MCF 10A (cell line): ENCODE measurements around the gene CLEC1A. TPM values are rescaled to one million over a fixed set of nuclear protein-coding genes. Genes with fewer than 3 reads are reported as not detected.
A peak's percentile ranks its signal among the peaks of the same experiment; 100 is the strongest.
"Not testable (repeated sequence)": the region's sequence is repeated elsewhere in the genome, so short reads cannot be mapped to it uniquely, and the experiment has no call there.

Source experiments
- BruUV-seq: library from RNA; stranded (reverse); fragments of 400-500 nt; replicated peaks from 2 replicates; lab custom pipeline; 2021; lab: Mats Ljungman, UMichigan
- CTCF ChIA-PET: fragments of 300-600 bp; sonication (Branson Sonifier 250); formaldehyde crosslinking; extraction: SDS; loops from one replicate; lab custom pipeline; 2021; ENCODE audit warnings: antibody characterized with exemption, inconsistent platforms; lab: Yijun Ruan, JAX
- POLR2A ChIA-PET: fragments of 300-600, 350-650 bp; sonication (Branson Sonifier 250); formaldehyde crosslinking; extraction: SDS; loops from one replicate; lab custom pipeline; 2020; ENCODE audit warnings: antibody characterized with exemption, inconsistent platforms; lab: Yijun Ruan, JAX
- DNase-seq: peaks from one replicate; pipeline ENCODE4 v3.0.0-alpha.2; 2018; ENCODE audit not compliant: unreplicated experiment
- H3K27ac Mint-ChIP-seq: one replicate; pipeline ENCODE4 v1.8.0; 2022; ENCODE audit warnings: mild to moderate bottlenecking, low read depth, mixed read lengths; ENCODE audit not compliant: unreplicated experiment
- H3K27me3 Mint-ChIP-seq: one replicate; pipeline ENCODE4 v1.8.0; 2022; ENCODE audit warnings: mixed read lengths; ENCODE audit not compliant: insufficient read depth, unreplicated experiment
- H3K36me3 Mint-ChIP-seq: one replicate; pipeline ENCODE4 v1.8.0; 2022; ENCODE audit warnings: mild to moderate bottlenecking, moderate library complexity, mixed read lengths; ENCODE audit not compliant: insufficient read depth, unreplicated experiment
- H3K4me1 Mint-ChIP-seq: one replicate; pipeline ENCODE4 v1.8.0; 2022; ENCODE audit warnings: mixed read lengths; ENCODE audit not compliant: insufficient read depth, unreplicated experiment
- H3K4me3 Mint-ChIP-seq: one replicate; pipeline ENCODE4 v1.8.0; 2022; ENCODE audit warnings: mild to moderate bottlenecking, moderate library complexity, mixed read lengths; ENCODE audit not compliant: unreplicated experiment
- H3K9me3 Mint-ChIP-seq: one replicate; pipeline ENCODE4 v1.8.0; 2022; ENCODE audit warnings: mixed read lengths; ENCODE audit not compliant: unreplicated experiment
- CTCF ChIP-seq: fragments of 200-600 bp; IDR thresholded peaks from one replicate; pipeline ENCODE4 v1.8.0; 2022; ENCODE audit warnings: antibody characterized with exemption, mild to moderate bottlenecking; ENCODE audit not compliant: unreplicated experiment
- intact Hi-C: fragments of 100-400 bp; cut with micrococcal nuclease; formaldehyde crosslinking; loops from 2 replicates; pipeline ENCODE4 v1.14.1; 2022
- total RNA-seq: library from RNA; stranded (reverse); gene quantifications from 2 replicates; pipeline ENCODE4 v1.2.3, GENCODE V29; 2022

CLEC1A gene
- total RNA-seq, 1 experiment from 2014 or later, result not detected

GRCh38 chr12:10027721-10028120, 71.1 kb downstream of the CLEC1A start:
- TF ChIP-seq CTCF, result no peak
- intact Hi-C loops, result loop anchor here (10.0 kb wide), 1 partner anchor 187 kb away; the partner anchor contains the start of gene GABARAPL1
- ChIA-PET CTCF (interaction anchor here (0.6 to 1.0 kb wide), 4 partner anchors 9 to 277 kb away, joined by 3 to 5 read pairs (median 3); partner anchors contain the start of gene CLEC12B), POLR2A (interaction anchor here (0.6 to 1.6 kb wide), 5 partner anchors 10 to 1946 kb away, joined by 3 to 6 read pairs (median 5); no protein-coding TSS in a partner anchor)
- Mint-ChIP-seq H3K9me3 (peaks cover 14% of the 10 kb centered on the region), H3K4me3 (peak overlapping the region; percentile 53), H3K27ac (peak overlapping the region; percentile 94), H3K27me3 (no peaks in the 10 kb centered on the region), H3K36me3 (no peaks in the 10 kb centered on the region), H3K4me1 (peaks cover 35% of the 10 kb centered on the region)
- peak; percentile 89 for DNase-seq
- no TSS peak for BruUV-seq

GRCh38 chr12:10027311-10027710, 71.5 kb downstream of the CLEC1A start:
- BruUV-seq, result no TSS peak
- Mint-ChIP-seq H3K9me3 (peaks cover 14% of the 10 kb centered on the region), H3K4me1 (peaks cover 35% of the 10 kb centered on the region), H3K4me3 (peak overlapping the region; percentile 53), H3K27ac (peak overlapping the region; percentile 94), H3K27me3 (no peaks in the 10 kb centered on the region), H3K36me3 (no peaks in the 10 kb centered on the region)
- POLR2A ChIA-PET, result interaction anchor here (0.6 to 1.6 kb wide), 4 partner anchors 11 to 1946 kb away, joined by 3 to 6 read pairs (median 5); no protein-coding TSS in a partner anchor
- no peak for DNase-seq
- TF ChIP-seq CTCF, result no peak
- intact Hi-C loops, result loop anchor here (10.0 kb wide), 1 partner anchor 187 kb away; the partner anchor contains the start of gene GABARAPL1
- CTCF ChIA-PET, result interaction anchor here (0.6 to 1.1 kb wide), 5 partner anchors 9 to 277 kb away, joined by 3 to 5 read pairs (median 3); partner anchors contain the start of gene CLEC12B

- Mint-ChIP-seq H3K4me1 (peaks cover 30% of the 10 kb centered on the region), H3K9me3 (peaks cover 14% of the 10 kb centered on the region)
- ChIA-PET CTCF (interaction anchor here (1.1 to 1.5 kb wide), 2 partner anchors 30 to 113 kb away, joined by 3 to 6 read pairs; no protein-coding TSS in a partner anchor), POLR2A (interaction anchor here (1.2 kb wide), 1 partner anchor 17 kb away, joined by 4 read pairs; no protein-coding TSS in a partner anchor)
- H3K27me3 Mint-ChIP-seq, H3K27ac Mint-ChIP-seq, H3K4me3 Mint-ChIP-seq, BruUV-seq, DNase-seq, H3K36me3 Mint-ChIP-seq: not testable (repeated sequence)
- intact Hi-C loops, result loop anchor here (10.0 kb wide), 1 partner anchor 188 kb away; the partner anchor contains the start of gene GABARAPL1
These were observed 72.1 kb downstream of the CLEC1A start for GRCh38 chr12:10026666-10027065.

GRCh38 chr12:10025236-10025635, 73.5 kb downstream of the CLEC1A start:
- H3K27ac Mint-ChIP-seq, result no peak overlapping the region
- POLR2A ChIA-PET, result interaction anchor here (1.2 kb wide), 1 partner anchor 15 kb away, joined by 4 read pairs; no protein-coding TSS in a partner anchor
- DNase-seq, result no peak
- intact Hi-C loops, result loop anchor here (10.0 kb wide), 1 partner anchor 190 kb away; the partner anchor contains the start of gene GABARAPL1
- H3K36me3 Mint-ChIP-seq, result no peaks in the 10 kb centered on the region
- CTCF ChIA-PET, result interaction anchor here (1.2 to 1.5 kb wide), 2 partner anchors 15 to 115 kb away, joined by 3 to 6 read pairs; partner anchors contain the start of gene CLEC12B
- TF ChIP-seq CTCF, result no peak
- H3K27me3 Mint-ChIP-seq, result no peaks in the 10 kb centered on the region
- peaks cover 8% of the 10 kb centered on the region for H3K9me3 Mint-ChIP-seq
- H3K4me1 Mint-ChIP-seq, result peaks cover 19% of the 10 kb centered on the region
- no peak overlapping the region for H3K4me3 Mint-ChIP-seq
- no TSS peak for BruUV-seq
